Upper lobe of left lung (tissue), 6 donors: ENCODE data around the gene TTC3. TPM values are rescaled to one million over a fixed set of nuclear protein-coding genes. Genes with fewer than 3 reads are reported as not detected.

ENCODE experiments used
- ATAC-seq, 2 donors: fragments of 200-7000 bp; cut with Tn5 transposase; one replicate each; pipeline ENCODE4 v1.9.1; 2022; ENCODE audit warnings: mild to moderate bottlenecking in 2 of 2, moderate library complexity in 2 of 2; ENCODE audit not compliant: low FRiP score in 2 of 2
- DNase-seq, 2 donors: peaks; one replicate each; pipeline ENCODE4 v3.0.0-alpha.2; 2019 to 2020
- H3K27ac ChIP-seq, 4 donors: fragments of 200-600 bp; sonication (generic); one replicate each; pipeline ENCODE4 v1.5.1; 2016 to 2019
- H3K27me3 ChIP-seq, 4 donors: fragments of 200-600 bp; sonication (generic); one replicate each; pipeline ENCODE4 v1.5.1; 2017 to 2019
- H3K36me3 ChIP-seq, 4 donors: fragments of 200-600 bp; sonication (generic); one replicate each; pipeline ENCODE4 v1.5.1; 2016 to 2019
- H3K4me1 ChIP-seq, 4 donors: fragments of 200-600 bp; sonication (generic); one replicate each; pipeline ENCODE4 v1.5.1; 2018 to 2019
- H3K4me3 ChIP-seq, 4 donors: fragments of 200-600 bp; sonication (generic); one replicate each; pipeline ENCODE4 v1.5.1; 2017 to 2019; ENCODE audit warnings: mild to moderate bottlenecking in 2 of 4, moderate library complexity in 1 of 4
- H3K9me3 ChIP-seq, 4 donors: fragments of 200-600 bp; sonication (generic); one replicate each; pipeline ENCODE4 v1.5.1; 2018 to 2019
- EP300 ChIP-seq, 4 donors: sonication (generic); formaldehyde crosslinking; IDR thresholded peaks; one replicate each; pipeline ENCODE4 v1.5.1; 2017; ENCODE audit warnings: antibody characterized with exemption in 4 of 4, control low read depth in 2 of 4
- POLR2A ChIP-seq, 4 donors: fragments of 450-650 bp; IDR thresholded peaks; one replicate each; pipeline ENCODE4 v1.5.1; 2016 to 2017; ENCODE audit warnings: antibody characterized with exemption in 4 of 4, mild to moderate bottlenecking in 2 of 4
- POLR2AphosphoS5 ChIP-seq, 2 donors: sonication (generic); formaldehyde crosslinking; IDR thresholded peaks; one replicate each; pipeline ENCODE4 v1.5.1; 2017; ENCODE audit warnings: antibody characterized with exemption in 2 of 2
- WGBS, 2 donors: methylation state at CpG; one replicate each; pipeline ENCODE4 v1.1.5; 2017 to 2018; 5-methylcytosine and 5-hydroxymethylcytosine counted together
- total RNA-seq, 6 donors: library from RNA; depleted of rRNA in 4 of 6; stranded (reverse); fragments of >200 nt in 4 of 6; gene quantifications; one replicate each; pipeline versions ENCODE4 v1.1.0 to v1.2.1, GENCODE V29; 2016 to 2021
- TF ChIP-seq, protein P1 (sequence below), 6 experiments: fragments of 450-650 bp in 4 of 6; fragments of 200-600 bp in 2 of 6; sonication (generic) in 2 of 6; IDR thresholded peaks; one replicate each; pipeline ENCODE4 v1.5.1; 2016 to 2019; ENCODE audit warnings: antibody characterized with exemption in 6 of 6
- donor health status: DM: no; HTN: no; CAD: no; lungs with moderate emphysema.
- donor health status: DM: no; HTN: yes; CAD: no; lungs with severe emphysema.

TTC3 gene
- total RNA-seq, 6 donors from 2014 or later: 69.9 to 395 (median 88.2) TPM

DNA sequence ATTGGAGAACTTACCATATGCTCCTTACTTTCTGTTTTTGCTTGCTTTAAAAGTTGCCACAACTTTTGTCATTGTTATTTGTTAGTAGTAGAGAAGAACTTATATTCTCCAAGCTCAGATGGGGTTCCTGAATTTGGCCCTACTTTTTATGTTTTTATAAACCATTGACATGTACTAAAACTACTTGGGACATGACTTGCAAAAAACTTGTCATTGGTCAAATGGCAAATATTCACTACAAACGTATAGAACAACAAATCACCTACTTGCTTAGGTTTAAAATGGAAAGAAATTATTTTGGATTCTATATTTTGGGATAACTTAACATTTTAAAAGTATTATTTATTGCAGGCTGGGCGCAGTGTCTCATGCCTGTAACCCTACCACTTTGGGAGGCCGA lies 32.8 kb upstream of the TTC3 start:
- DNase-seq: no peak
- H3K27me3 ChIP-seq: no peaks in the 10 kb centered on the region
- H3K9me3 ChIP-seq: no peaks in the 10 kb centered on the region
- no peaks in the 10 kb centered on the region for H3K4me1 ChIP-seq
- H3K4me3 ChIP-seq: no peak overlapping the region
- TF ChIP-seq POLR2AphosphoS5 (IDR thresholded peaks at IDR 0.05) (no peak), EP300 (IDR thresholded peaks at IDR 0.05) (no peak), POLR2A (IDR thresholded peaks at IDR 0.05) (no peak)
- TF ChIP-seq, protein P1, sequence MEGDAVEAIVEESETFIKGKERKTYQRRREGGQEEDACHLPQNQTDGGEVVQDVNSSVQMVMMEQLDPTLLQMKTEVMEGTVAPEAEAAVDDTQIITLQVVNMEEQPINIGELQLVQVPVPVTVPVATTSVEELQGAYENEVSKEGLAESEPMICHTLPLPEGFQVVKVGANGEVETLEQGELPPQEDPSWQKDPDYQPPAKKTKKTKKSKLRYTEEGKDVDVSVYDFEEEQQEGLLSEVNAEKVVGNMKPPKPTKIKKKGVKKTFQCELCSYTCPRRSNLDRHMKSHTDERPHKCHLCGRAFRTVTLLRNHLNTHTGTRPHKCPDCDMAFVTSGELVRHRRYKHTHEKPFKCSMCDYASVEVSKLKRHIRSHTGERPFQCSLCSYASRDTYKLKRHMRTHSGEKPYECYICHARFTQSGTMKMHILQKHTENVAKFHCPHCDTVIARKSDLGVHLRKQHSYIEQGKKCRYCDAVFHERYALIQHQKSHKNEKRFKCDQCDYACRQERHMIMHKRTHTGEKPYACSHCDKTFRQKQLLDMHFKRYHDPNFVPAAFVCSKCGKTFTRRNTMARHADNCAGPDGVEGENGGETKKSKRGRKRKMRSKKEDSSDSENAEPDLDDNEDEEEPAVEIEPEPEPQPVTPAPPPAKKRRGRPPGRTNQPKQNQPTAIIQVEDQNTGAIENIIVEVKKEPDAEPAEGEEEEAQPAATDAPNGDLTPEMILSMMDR (IDR thresholded peaks at IDR 0.05): no peak
- ATAC-seq: no peak
- H3K36me3 ChIP-seq: no peaks in the 10 kb centered on the region
- 92 to 97% methylated on average over 3 of the region's 3 CpGs for WGBS, 2 donors
- H3K27ac ChIP-seq: no peak overlapping the region

- Histone ChIP-seq H3K36me3 (no peaks in the 10 kb centered on the region), H3K27ac (no peak overlapping the region), H3K9me3 (no peaks in the 10 kb centered on the region), H3K4me1 (no peaks in the 10 kb centered on the region), H3K4me3 (no peak overlapping the region), H3K27me3 (no peaks in the 10 kb centered on the region)
- WGBS, 2 donors: 90 to 98% methylated on average over 3 to 4 of the region's 4 CpGs
- peak in 1 of 2 donors; percentile 42 for DNase-seq
- TF ChIP-seq EP300 (IDR thresholded peaks at IDR 0.05) (no peak), POLR2A (IDR thresholded peaks at IDR 0.05) (no peak), POLR2AphosphoS5 (IDR thresholded peaks at IDR 0.05) (no peak)
- TF ChIP-seq, protein P1 (IDR thresholded peaks at IDR 0.05): no peak
- no peak for ATAC-seq
Observed at GRCh38 chr21:37041706-37042271, 31.3 kb upstream of the TTC3 start.

DNA sequence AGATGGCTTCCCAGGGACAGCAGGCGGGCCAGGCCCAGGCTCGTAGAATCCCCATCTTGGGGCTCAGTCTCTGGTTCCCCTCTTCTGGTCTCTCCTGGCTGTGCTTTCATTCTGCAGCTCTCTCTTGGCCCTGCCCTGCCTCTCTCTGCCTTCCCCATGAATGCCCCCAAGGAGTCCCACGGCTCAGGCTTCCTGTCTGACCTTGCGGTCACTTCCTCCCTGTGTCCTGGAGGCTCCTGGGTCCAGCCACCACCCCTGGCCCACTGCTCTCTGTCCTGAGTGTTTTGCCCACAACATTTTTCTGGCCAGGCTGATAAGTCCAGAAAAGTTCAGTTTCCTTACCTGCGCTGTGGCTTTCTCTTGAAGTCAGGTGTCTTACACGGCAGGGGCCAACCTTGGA lies 29.2 kb upstream of the TTC3 start:
- DNase-seq: peak in 1 of 2 donors; percentile 44
- Histone ChIP-seq H3K9me3 (no peaks in the 10 kb centered on the region), H3K27me3 (no peaks in the 10 kb centered on the region), H3K36me3 (no peaks in the 10 kb centered on the region), H3K4me3 (no peak overlapping the region), H3K4me1 (no peaks in the 10 kb centered on the region), H3K27ac (no peak overlapping the region)
- ATAC-seq: no peak
- WGBS, 2 donors: 85 to 90% methylated on average over 6 of the region's 6 CpGs
- no peak for TF ChIP-seq EP300 (IDR thresholded peaks at IDR 0.05)
- TF ChIP-seq, protein P1 (IDR thresholded peaks at IDR 0.05): no peak
- no peak for TF ChIP-seq POLR2A (IDR thresholded peaks at IDR 0.05)
- TF ChIP-seq POLR2AphosphoS5 (IDR thresholded peaks at IDR 0.05): no peak

DNA sequence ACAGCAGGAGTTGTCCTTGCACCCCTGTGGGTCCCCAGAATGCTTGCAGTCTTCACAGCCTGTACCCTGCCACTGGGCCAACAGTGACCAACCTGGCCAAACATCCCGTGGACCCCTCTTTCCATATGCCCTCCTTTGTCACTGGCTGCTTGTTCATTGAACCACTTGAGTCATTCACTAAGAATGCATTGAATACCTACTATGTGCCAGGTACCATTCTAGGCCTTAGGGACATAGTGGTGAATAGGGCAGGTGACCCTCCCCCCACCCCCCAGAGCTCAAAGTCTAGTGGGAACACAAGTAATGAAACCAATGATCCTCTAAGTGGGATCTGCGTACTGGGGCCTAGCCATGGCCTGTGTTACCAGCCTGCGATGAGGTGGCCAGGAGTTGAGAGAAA lies 28.4 kb upstream of the TTC3 start:
- Histone ChIP-seq H3K27ac (no peak overlapping the region), H3K27me3 (no peaks in the 10 kb centered on the region), H3K4me3 (no peak overlapping the region), H3K36me3 (no peaks in the 10 kb centered on the region), H3K9me3 (no peaks in the 10 kb centered on the region), H3K4me1 (no peaks in the 10 kb centered on the region)
- DNase-seq (no peak), ATAC-seq (no peak)
- TF ChIP-seq, protein P1 (IDR thresholded peaks at IDR 0.05): no peak
- TF ChIP-seq POLR2A (IDR thresholded peaks at IDR 0.05): no peak
- no peak for TF ChIP-seq POLR2AphosphoS5 (IDR thresholded peaks at IDR 0.05)
- TF ChIP-seq EP300 (IDR thresholded peaks at IDR 0.05): no peak
- 96 to 98% methylated on average over 2 to 3 of the region's 3 CpGs for WGBS, 2 donors

DNA sequence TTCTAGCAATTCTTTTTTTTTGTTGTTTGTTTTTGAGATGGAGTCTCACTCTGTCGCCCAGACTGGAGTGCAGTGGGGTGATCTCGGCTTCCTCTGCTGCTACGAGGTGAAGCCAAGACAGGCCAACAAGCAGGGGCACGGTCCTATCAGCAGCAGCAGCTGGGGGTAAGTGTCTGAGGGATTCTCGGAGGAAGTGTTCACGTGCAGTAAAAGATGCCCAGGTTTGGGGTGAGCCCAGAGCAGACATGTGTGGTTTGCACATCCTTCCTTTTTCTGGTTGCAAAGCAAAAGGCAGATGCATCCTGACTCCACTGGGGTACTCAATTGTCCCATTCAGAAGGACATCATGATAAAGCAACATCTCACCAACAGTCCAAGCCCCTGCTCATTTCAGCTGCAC lies 27.9 kb upstream of the TTC3 start:
- ATAC-seq (no peak), DNase-seq (no peak)
- Histone ChIP-seq H3K27me3 (no peaks in the 10 kb centered on the region), H3K27ac (no peak overlapping the region), H3K4me1 (no peaks in the 10 kb centered on the region), H3K36me3 (no peaks in the 10 kb centered on the region), H3K4me3 (no peak overlapping the region), H3K9me3 (no peaks in the 10 kb centered on the region)
- TF ChIP-seq POLR2AphosphoS5 (IDR thresholded peaks at IDR 0.05) (no peak), POLR2A (IDR thresholded peaks at IDR 0.05) (no peak)
- WGBS, 2 donors: 73 to 78% methylated on average over 6 of the region's 6 CpGs
